GM19238 (cell line): ENCODE measurements around the gene CARHSP1.
"Not testable (repeated sequence)": the region's sequence is repeated elsewhere in the genome, so short reads cannot be mapped to it uniquely, and the experiment has no call there.

ENCODE experiments used
- DNase-seq: peaks from one replicate; pipeline ENCODE4 v3.0.0; 2011; ENCODE audit warnings: low spot score; ENCODE audit not compliant: insufficient read length

The CARHSP1 gene

GRCh38 chr16:8893426-8893825, 24.6 kb upstream of the CARHSP1 start:
- DNase-seq, result no peak

- DNase-seq, result no peak
These were observed 23.3 kb upstream of the CARHSP1 start for GRCh38 chr16:8892101-8892575.

- DNase-seq, result no peak
These were observed 21.7 kb upstream of the CARHSP1 start for GRCh38 chr16:8890549-8890921.

GRCh38 chr16:8889893-8890548, 21.2 kb upstream of the CARHSP1 start:
- DNase-seq, result no peak

- DNase-seq, result no peak
These were observed 20.4 kb upstream of the CARHSP1 start for GRCh38 chr16:8888951-8889892.

GRCh38 chr16:8887952-8888560, 19.2 kb upstream of the CARHSP1 start:
- DNase-seq, result no peak

GRCh38 chr16:8887431-8887765, 18.6 kb upstream of the CARHSP1 start:
- DNase-seq, result no peak

- DNase-seq, result no peak
These were observed 18.0 kb upstream of the CARHSP1 start for GRCh38 chr16:8886593-8887430.

GRCh38 chr16:8885674-8886592, 17.1 kb upstream of the CARHSP1 start:
- DNase-seq, result no peak

GRCh38 chr16:8882725-8883377, 14.0 kb upstream of the CARHSP1 start:
- no peak for DNase-seq

GRCh38 chr16:8882041-8882617, 13.3 kb upstream of the CARHSP1 start, which contains the start of gene LITAFD:
Gene LITAFD, plus strand, starts transcription at chr16:8882351. Its CDS starts 2,005 bp downstream, at chr16:8884356.
- no peak for DNase-seq

GRCh38 chr16:8880839-8881510, 12.2 kb upstream of the CARHSP1 start:
- no peak for DNase-seq

GRCh38 chr16:8878523-8878911, 9.7 kb upstream of the CARHSP1 start:
- no peak for DNase-seq

GRCh38 chr16:8877894-8878522, 9.2 kb upstream of the CARHSP1 start:
- no peak for DNase-seq

- DNase-seq, result not testable (repeated sequence)
These were observed 6.5 kb upstream of the CARHSP1 start for GRCh38 chr16:8875317-8875716.

- DNase-seq, result no peak
These were observed 5.6 kb upstream of the CARHSP1 start for GRCh38 chr16:8874388-8874787.

GRCh38 chr16:8873866-8874195, 5.0 kb upstream of the CARHSP1 start:
- DNase-seq, result not testable (repeated sequence)
